ENCODE measurements around the gene SLC2A9.

GRCh38 chr4:10066670-10067651 is 45.7 kb upstream of the SLC2A9 start:
- TF ChIP-seq CTCF (IDR thresholded peaks at IDR 0.05; ENCODE audit: low read length), result no peak
- no peak for TF ChIP-seq EZH2phosphoT487 (IDR thresholded peaks at IDR 0.05; ENCODE audit: low read length)
